ENCODE data around the gene STAT4. TPM values are rescaled to one million over a fixed set of nuclear protein-coding genes. Genes with fewer than 3 reads are reported as not detected.

STAT4 gene
- total RNA-seq, 3 donors from 2014 or later: 46.0 to 71.7 (median 69.5) TPM

GRCh38 chr2:191065785-191066184 is 85.0 kb downstream of the STAT4 start:
- ATAC-seq: no peak
- DNase-seq: no peak
- H3K36me3 Mint-ChIP-seq (ENCODE audit: insufficient read depth): peaks cover 51% of the 10 kb centered on the region

GRCh38 chr2:191064590-191064989 is 86.2 kb downstream of the STAT4 start:
- peaks cover 77% of the 10 kb centered on the region for H3K4me1 Mint-ChIP-seq (ENCODE audit: low read depth)
- peaks cover 50% of the 10 kb centered on the region for H3K36me3 Mint-ChIP-seq (ENCODE audit: insufficient read depth)
- peak; percentile 21 for DNase-seq
- ATAC-seq: peak; percentile 47 to 53
- peak overlapping the region; percentile 85 for H3K4me3 Mint-ChIP-seq
- no peaks in the 10 kb centered on the region for H3K9me3 Mint-ChIP-seq
- H3K27me3 Mint-ChIP-seq (ENCODE audit: low read depth): no peaks in the 10 kb centered on the region

More at GRCh38 chr2:191065785-191066184, 85.0 kb downstream of the STAT4 start:
- no peaks in the 10 kb centered on the region for H3K9me3 Mint-ChIP-seq
- H3K4me1 Mint-ChIP-seq (ENCODE audit: low read depth): peaks cover 81% of the 10 kb centered on the region
- H3K4me3 Mint-ChIP-seq: peak overlapping the region; percentile 33
- H3K27me3 Mint-ChIP-seq (ENCODE audit: low read depth): no peaks in the 10 kb centered on the region

GRCh38 chr2:191063584-191063983 is 87.2 kb downstream of the STAT4 start:
- no peaks in the 10 kb centered on the region for H3K27me3 Mint-ChIP-seq (ENCODE audit: low read depth)
- H3K4me1 Mint-ChIP-seq (ENCODE audit: low read depth): peaks cover 76% of the 10 kb centered on the region
- ATAC-seq (no peak), DNase-seq (no peak)
- peaks cover 49% of the 10 kb centered on the region for H3K36me3 Mint-ChIP-seq (ENCODE audit: insufficient read depth)
- H3K4me3 Mint-ChIP-seq: peak overlapping the region; percentile 12
- no peaks in the 10 kb centered on the region for H3K9me3 Mint-ChIP-seq

- H3K36me3 Mint-ChIP-seq (ENCODE audit: insufficient read depth): peaks cover 50% of the 10 kb centered on the region
- H3K4me3 Mint-ChIP-seq: peak overlapping the region; percentile 14
- DNase-seq: no peak
- no peaks in the 10 kb centered on the region for H3K9me3 Mint-ChIP-seq
- H3K27me3 Mint-ChIP-seq (ENCODE audit: low read depth): no peaks in the 10 kb centered on the region
- ATAC-seq: peak; percentile 42 to 55
- H3K4me1 Mint-ChIP-seq (ENCODE audit: low read depth): peaks cover 69% of the 10 kb centered on the region
Observed at GRCh38 chr2:191061381-191061980, 89.3 kb downstream of the STAT4 start.

- Mint-ChIP-seq H3K27me3 (ENCODE audit: low read depth) (no peaks in the 10 kb centered on the region), H3K36me3 (ENCODE audit: insufficient read depth) (peaks cover 48% of the 10 kb centered on the region), H3K4me1 (ENCODE audit: low read depth) (peaks cover 65% of the 10 kb centered on the region), H3K4me3 (no peak overlapping the region), H3K9me3 (no peaks in the 10 kb centered on the region)
- ATAC-seq: peak; percentile 66 to 68
- no peak for DNase-seq
Observed at GRCh38 chr2:191059308-191059707, 91.5 kb downstream of the STAT4 start.

GRCh38 chr2:191056228-191056627 is 94.6 kb downstream of the STAT4 start:
- Mint-ChIP-seq H3K9me3 (no peaks in the 10 kb centered on the region), H3K36me3 (ENCODE audit: insufficient read depth) (peaks cover 26% of the 10 kb centered on the region), H3K27me3 (ENCODE audit: low read depth) (no peaks in the 10 kb centered on the region), H3K4me3 (no peak overlapping the region), H3K4me1 (ENCODE audit: low read depth) (peaks cover 39% of the 10 kb centered on the region)
- ATAC-seq: peak; percentile 48 to 54
- DNase-seq: no peak

GRCh38 chr2:191053256-191053655 is 97.5 kb downstream of the STAT4 start:
- Mint-ChIP-seq H3K36me3 (ENCODE audit: insufficient read depth) (peaks cover 15% of the 10 kb centered on the region), H3K4me1 (ENCODE audit: low read depth) (peaks cover 22% of the 10 kb centered on the region), H3K9me3 (no peaks in the 10 kb centered on the region), H3K4me3 (no peak overlapping the region), H3K27me3 (ENCODE audit: low read depth) (no peaks in the 10 kb centered on the region)
- DNase-seq: no peak
- ATAC-seq: no peak

- Mint-ChIP-seq H3K9me3 (no peaks in the 10 kb centered on the region), H3K4me1 (ENCODE audit: low read depth) (peaks cover 18% of the 10 kb centered on the region), H3K4me3 (no peak overlapping the region), H3K36me3 (ENCODE audit: insufficient read depth) (peaks cover 20% of the 10 kb centered on the region), H3K27me3 (ENCODE audit: low read depth) (no peaks in the 10 kb centered on the region)
- DNase-seq (no peak), ATAC-seq (peak; percentile 58 to 62)
Observed at GRCh38 chr2:191051825-191052778, 98.7 kb downstream of the STAT4 start.

GRCh38 chr2:191051177-191051576 is 99.6 kb downstream of the STAT4 start:
- ATAC-seq (peak; percentile 41 to 68), DNase-seq (no peak)
- Mint-ChIP-seq H3K27me3 (ENCODE audit: low read depth) (no peaks in the 10 kb centered on the region), H3K4me3 (no peak overlapping the region), H3K36me3 (ENCODE audit: insufficient read depth) (peaks cover 20% of the 10 kb centered on the region), H3K9me3 (no peaks in the 10 kb centered on the region), H3K4me1 (ENCODE audit: low read depth) (peaks cover 8% of the 10 kb centered on the region)

- H3K4me3 Mint-ChIP-seq: no peak overlapping the region
- no peaks in the 10 kb centered on the region for H3K27me3 Mint-ChIP-seq (ENCODE audit: low read depth)
- DNase-seq (no peak), ATAC-seq (no peak)
- H3K36me3 Mint-ChIP-seq (ENCODE audit: insufficient read depth): peaks cover 24% of the 10 kb centered on the region
- H3K4me1 Mint-ChIP-seq (ENCODE audit: low read depth): peaks cover 6% of the 10 kb centered on the region
- H3K9me3 Mint-ChIP-seq: no peaks in the 10 kb centered on the region
Observed at GRCh38 chr2:191050640-191050987, 100.2 kb downstream of the STAT4 start.

GRCh38 chr2:191049728-191050639 is 100.8 kb downstream of the STAT4 start:
- Mint-ChIP-seq H3K9me3 (no peaks in the 10 kb centered on the region), H3K4me1 (ENCODE audit: low read depth) (peaks cover 6% of the 10 kb centered on the region), H3K27me3 (ENCODE audit: low read depth) (no peaks in the 10 kb centered on the region), H3K4me3 (no peak overlapping the region), H3K36me3 (ENCODE audit: insufficient read depth) (peaks cover 24% of the 10 kb centered on the region)
- no peak for DNase-seq
- ATAC-seq: no peak

GRCh38 chr2:191048073-191048472 is 102.7 kb downstream of the STAT4 start:
- peaks cover 23% of the 10 kb centered on the region for H3K36me3 Mint-ChIP-seq (ENCODE audit: insufficient read depth)
- H3K4me1 Mint-ChIP-seq (ENCODE audit: low read depth): peaks cover 5% of the 10 kb centered on the region
- no peak for DNase-seq
- H3K4me3 Mint-ChIP-seq: no peak overlapping the region
- no peak for ATAC-seq
- H3K27me3 Mint-ChIP-seq (ENCODE audit: low read depth): no peaks in the 10 kb centered on the region
- peaks cover 3% of the 10 kb centered on the region for H3K9me3 Mint-ChIP-seq

GRCh38 chr2:191045141-191045540 is 105.7 kb downstream of the STAT4 start:
- no peak for ATAC-seq
- H3K4me3 Mint-ChIP-seq: no peak overlapping the region
- H3K4me1 Mint-ChIP-seq (ENCODE audit: low read depth): peaks cover 15% of the 10 kb centered on the region
- no peak for DNase-seq
- H3K9me3 Mint-ChIP-seq: peaks cover 3% of the 10 kb centered on the region
- H3K27me3 Mint-ChIP-seq (ENCODE audit: low read depth): no peaks in the 10 kb centered on the region
- peaks cover 20% of the 10 kb centered on the region for H3K36me3 Mint-ChIP-seq (ENCODE audit: insufficient read depth)

- ATAC-seq: no peak
- Mint-ChIP-seq H3K27me3 (ENCODE audit: low read depth) (no peaks in the 10 kb centered on the region), H3K9me3 (peaks cover 3% of the 10 kb centered on the region), H3K4me1 (ENCODE audit: low read depth) (peaks cover 32% of the 10 kb centered on the region), H3K36me3 (ENCODE audit: insufficient read depth) (peaks cover 29% of the 10 kb centered on the region), H3K4me3 (no peak overlapping the region)
- DNase-seq: no peak
Observed at GRCh38 chr2:191043438-191043837, 107.4 kb downstream of the STAT4 start.
